C1 segment of cervical spinal cord (tissue), 14 donors: ENCODE data around the gene ATP6V0E1.

ENCODE experiments used
- DNase-seq, 14 donors: peaks; one replicate each; lab custom pipeline; 2025; lab: John Stamatoyannopoulos, UW

ATP6V0E1 gene

GRCh38 chr5:172983542-172984243, at the start of gene ATP6V0E1:
ATP6V0E1 (plus strand) TSS chr5:172983771; CDS start chr5:172983861, 90 bp downstream.
- peak; percentile 66 to 96 (median 92) for DNase-seq

GRCh38 chr5:172935096-172935495, 48.5 kb upstream of the ATP6V0E1 start:
- DNase-seq, result no peak

- no peak for DNase-seq
Observed at GRCh38 chr5:172936401-172936800, 47.2 kb upstream of the ATP6V0E1 start.

- DNase-seq, result peak in 1 of 14 donors; percentile 67
Observed at GRCh38 chr5:172939071-172939470, 44.5 kb upstream of the ATP6V0E1 start.

- DNase-seq, result peak in 7 of 14 donors; percentile 8 to 85 (median 14)
Observed at GRCh38 chr5:172939611-172940267, 43.8 kb upstream of the ATP6V0E1 start.

- no peak for DNase-seq
Observed at GRCh38 chr5:172940268-172941066, 43.1 kb upstream of the ATP6V0E1 start.

- DNase-seq, result no peak
Observed at GRCh38 chr5:172941067-172941516, 42.5 kb upstream of the ATP6V0E1 start.

- no peak for DNase-seq
Observed at GRCh38 chr5:172942556-172942955, 41.0 kb upstream of the ATP6V0E1 start.

GRCh38 chr5:172943283-172943841, 40.2 kb upstream of the ATP6V0E1 start:
- DNase-seq, result peak in 1 of 14 donors; percentile 35

- no peak for DNase-seq
Observed at GRCh38 chr5:172943906-172944305, 39.7 kb upstream of the ATP6V0E1 start.

- DNase-seq, result no peak
Observed at GRCh38 chr5:172944741-172945140, 38.8 kb upstream of the ATP6V0E1 start.

- DNase-seq, result no peak
Observed at GRCh38 chr5:172945151-172945550, 38.4 kb upstream of the ATP6V0E1 start.

- DNase-seq, result no peak
Observed at GRCh38 chr5:172946146-172946545, 37.4 kb upstream of the ATP6V0E1 start.

GRCh38 chr5:172949426-172949825, 34.1 kb upstream of the ATP6V0E1 start:
- no peak for DNase-seq

GRCh38 chr5:172950176-172950965, 33.2 kb upstream of the ATP6V0E1 start:
- no peak for DNase-seq

GRCh38 chr5:172951371-172952033, 32.1 kb upstream of the ATP6V0E1 start:
- DNase-seq, result no peak

GRCh38 chr5:172952034-172952511, 31.5 kb upstream of the ATP6V0E1 start:
- no peak for DNase-seq

GRCh38 chr5:172953776-172954675, 29.5 kb upstream of the ATP6V0E1 start:
- DNase-seq, result no peak

GRCh38 chr5:172954751-172955159, 28.8 kb upstream of the ATP6V0E1 start:
- DNase-seq, result no peak
